IMR-90 (cell line): Measurements from ENCODE around the gene TRPM8. TPM values are rescaled to one million over a fixed set of nuclear protein-coding genes. Genes with fewer than 3 reads are reported as not detected.

ENCODE experiments used
- ATAC-seq: fragments of 200-7000 bp; cut with Tn5 transposase; 2 replicates; pipeline ENCODE4 v1.9.1; 2020; ENCODE audit warnings: low read depth, mild to moderate bottlenecking, moderate library complexity
- BruUV-seq: library from RNA; stranded (reverse); fragments of 400-500 nt; replicated peaks from 2 replicates; lab custom pipeline; 2021; lab: Mats Ljungman, UMichigan
- CTCF ChIA-PET: fragments of 300-600 bp; formaldehyde crosslinking; extraction: SDS; loops from one replicate; lab custom pipeline; 2021; ENCODE audit warnings: antibody characterized with exemption; lab: Yijun Ruan, JAX
- POLR2A ChIA-PET: fragments of 300-600 bp; sonication (Branson Sonifier 250); formaldehyde crosslinking; loops from one replicate; lab custom pipeline; 2022; ENCODE audit warnings: antibody characterized with exemption; ENCODE audit not compliant: unreplicated experiment; lab: Charles Lee
- DNase-seq: peaks from one replicate; pipeline ENCODE4 v3.0.0; 2013
- H2AFZ ChIP-seq: replicated peaks from 2 replicates; pipeline ENCODE3; 2013; ENCODE audit warnings: low read length, mild to moderate bottlenecking; ENCODE audit not compliant: poor library complexity
- H2AK5ac ChIP-seq: 2 replicates; pipeline ENCODE4 v1.6.1; 2013; ENCODE audit warnings: low read depth, low read length, inconsistent platforms
- H2AK9ac ChIP-seq: replicated peaks from 2 replicates; pipeline ENCODE3; 2013; ENCODE audit warnings: mild to moderate bottlenecking, low read depth, low read length, moderate library complexity; ENCODE audit not compliant: poor library complexity
- H2BK120ac ChIP-seq: 2 replicates; pipeline ENCODE4 v1.6.1; 2013; ENCODE audit warnings: low read depth, low read length, inconsistent platforms
- H2BK15ac ChIP-seq: 3 replicates; pipeline ENCODE4 v1.6.1; 2013; ENCODE audit warnings: low read depth, low read length, inconsistent platforms
- H2BK20ac ChIP-seq: 2 replicates; pipeline ENCODE4 v1.6.1; 2013; ENCODE audit warnings: low read depth, mild to moderate bottlenecking, inconsistent platforms, low read length, moderate library complexity
- H2BK5ac ChIP-seq: 2 replicates; pipeline ENCODE4 v1.6.1; 2013; ENCODE audit warnings: mild to moderate bottlenecking, low read depth, low read length, inconsistent platforms; ENCODE audit not compliant: poor library complexity, severe bottlenecking
- H3K14ac ChIP-seq: replicated peaks from 2 replicates; pipeline ENCODE4 v1.6.1; 2013; ENCODE audit warnings: low read depth, low read length, inconsistent platforms
- H3K18ac ChIP-seq: 2 replicates; pipeline ENCODE4 v1.6.1; 2013; ENCODE audit warnings: low read depth, low read length, control low read depth
- H3K23ac ChIP-seq: 2 replicates; pipeline ENCODE4 v1.6.1; 2013; ENCODE audit warnings: low read depth, low read length, inconsistent platforms
- H3K27ac ChIP-seq: 2 replicates; pipeline ENCODE4 v1.5.1; 2013; ENCODE audit warnings: mild to moderate bottlenecking, control low read depth, low read length; ENCODE audit not compliant: insufficient read depth
- H3K27me3 ChIP-seq: 2 replicates; pipeline ENCODE4 v1.6.1; 2013; ENCODE audit warnings: low read length; ENCODE audit not compliant: control insufficient read depth, insufficient read depth
- H3K36me3 ChIP-seq: 2 replicates; pipeline ENCODE4 v1.6.1; 2013; ENCODE audit warnings: low read length, mixed read lengths; ENCODE audit not compliant: control insufficient read depth, insufficient read depth
- H3K4ac ChIP-seq: 2 replicates; pipeline ENCODE4 v1.6.1; 2013; ENCODE audit warnings: low read depth, low read length, inconsistent platforms
- H3K4me1 ChIP-seq: 2 replicates; pipeline ENCODE4 v1.6.1; 2013; ENCODE audit warnings: low read length, mixed read lengths; ENCODE audit not compliant: control insufficient read depth, insufficient read depth
- H3K4me2 ChIP-seq: 2 replicates; pipeline ENCODE4 v1.6.1; 2013; ENCODE audit warnings: low read depth, mild to moderate bottlenecking, control low read depth, low read length, moderate library complexity
- H3K4me3 ChIP-seq: 2 replicates; pipeline ENCODE4 v1.5.1; 2013; ENCODE audit warnings: low read depth, mild to moderate bottlenecking, control low read depth, low read length, moderate library complexity; ENCODE audit not compliant: insufficient read depth
- H3K56ac ChIP-seq: 2 replicates; pipeline ENCODE4 v1.6.1; 2013; ENCODE audit warnings: low read length, inconsistent platforms; ENCODE audit not compliant: insufficient read depth; ENCODE audit errors: extremely low read depth
- H3K79me1 ChIP-seq, 2 experiments: 2 replicates each; pipeline ENCODE4 v1.6.1; 2013; ENCODE audit warnings: low read length in 2 of 2, inconsistent platforms in 1 of 2, low read depth in 1 of 2
- H3K9ac ChIP-seq: 2 replicates; pipeline ENCODE4 v1.6.1; 2013; ENCODE audit warnings: low read depth, low read length, control low read depth
- H3K9me1 ChIP-seq: 2 replicates; pipeline ENCODE4 v1.6.1; 2013; ENCODE audit warnings: low read length, inconsistent platforms; ENCODE audit not compliant: insufficient read depth
- H3K9me3 ChIP-seq: 2 replicates; pipeline ENCODE4 v1.6.1; 2013; ENCODE audit warnings: low read length; ENCODE audit not compliant: control insufficient read depth, insufficient read depth
- H4K20me1 ChIP-seq: 2 replicates; pipeline ENCODE4 v1.6.1; 2013; ENCODE audit warnings: low read length, inconsistent platforms; ENCODE audit not compliant: insufficient read depth
- H4K5ac ChIP-seq: 2 replicates; pipeline ENCODE4 v1.6.1; 2013; ENCODE audit warnings: mild to moderate bottlenecking, low read depth, low read length, control low read depth
- H4K8ac ChIP-seq, 2 experiments: 2 replicates each; pipeline ENCODE4 v1.6.1; 2013; ENCODE audit warnings: low read depth in 2 of 2, low read length in 2 of 2, control low read depth in 1 of 2, inconsistent platforms in 1 of 2
- H4K91ac ChIP-seq: 2 replicates; pipeline ENCODE4 v1.6.1; 2013; ENCODE audit warnings: low read depth, low read length, inconsistent platforms; ENCODE audit not compliant: insufficient read depth
- RAD21 ChIP-seq: IDR thresholded peaks from 2 replicates; pipeline ENCODE4 v1.6.1; 2012; ENCODE audit warnings: low read length, improper control_type of control experiment
- WGBS, 2 experiments: methylation state at CpG; one replicate each; pipeline versions ENCODE4 v1.1.5 to v1.1.7; 2013; ENCODE audit warnings: missing lambda C conversion rate in 2 of 2; ENCODE audit not compliant: insufficient read length in 1 of 2; ENCODE audit errors: extremely low coverage in 2 of 2; 5-methylcytosine and 5-hydroxymethylcytosine counted together
- dilution Hi-C: fragments of 300-500 bp; cut with HindIII; formaldehyde crosslinking; loops from one replicate; pipeline ENCODE4 v1.14.3; 2018; ENCODE audit warnings: low sequenced_read_pairs; ENCODE audit not compliant: unreplicated experiment
- in situ Hi-C: fragments of 300-500 bp; cut with MboI; formaldehyde crosslinking; loops from 3 replicates; pipeline ENCODE4 v1.14.3; 2019; ENCODE audit warnings: low sequenced_read_pairs, inconsistent platforms, mixed read lengths
- intact Hi-C: fragments of 100-400 bp; cut with micrococcal nuclease; formaldehyde crosslinking; loops from 2 replicates; pipeline ENCODE4 v1.10.0; 2022
- polyA plus RNA-seq, 3 experiments: library from polyadenylated mRNA; depleted of rRNA; stranded (reverse); fragments of >200 nt; gene quantifications; 2 replicates each; pipeline ENCODE4 v1.2.3, GENCODE V29; 2012; ENCODE audit warnings: low replicate concordance in 1 of 3
- total RNA-seq: library from RNA; depleted of rRNA; stranded (reverse); fragments of >200 nt; gene quantifications from 2 replicates; pipeline ENCODE4 v1.2.3, GENCODE V29; 2012

Gene TRPM8
- total and polyA plus RNA-seq, 2 of the 4 experiments (the other 2 are of a cell fraction): not detected

DNA sequence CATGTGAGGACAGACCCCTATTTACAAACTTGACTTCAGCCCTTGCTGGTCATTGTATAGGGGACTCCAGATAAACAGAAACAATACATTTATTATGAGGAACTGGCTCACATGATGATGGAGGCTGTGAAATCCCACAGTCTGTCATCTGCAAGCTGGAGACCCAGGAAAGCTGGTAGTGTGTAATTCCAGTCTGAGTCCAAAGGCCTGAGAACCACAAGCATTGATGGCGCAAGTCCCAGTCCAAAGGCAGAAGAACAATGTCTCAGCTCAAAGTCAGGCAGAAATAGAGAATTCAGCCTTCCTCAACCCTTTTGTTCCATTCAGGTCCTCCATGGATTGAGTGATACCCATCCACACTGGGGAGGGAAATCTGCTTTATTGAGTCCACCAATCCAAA, 105.3 kb downstream of the TRPM8 start:
- no peak overlapping the region for H4K8ac ChIP-seq
- H3K9me1 ChIP-seq: no peaks in the 10 kb centered on the region
- no peak overlapping the region for H2BK120ac ChIP-seq
- in situ Hi-C loops (no loop called here), dilution Hi-C loops (no loop called here), intact Hi-C loops (no loop called here)
- H2AFZ ChIP-seq: no peak overlapping the region
- no peaks in the 10 kb centered on the region for H3K79me1 ChIP-seq
- BruUV-seq: no TSS peak
- no peak overlapping the region for H2AK5ac ChIP-seq
- no peak overlapping the region for H3K27ac ChIP-seq
- H3K36me3 ChIP-seq: no peaks in the 10 kb centered on the region
- H2AK9ac ChIP-seq: no peak overlapping the region
- peaks cover 14% of the 10 kb centered on the region for H3K27me3 ChIP-seq
- CTCF ChIA-PET: no interaction called here
- H3K18ac ChIP-seq: no peak overlapping the region
- H3K9me3 ChIP-seq: no peaks in the 10 kb centered on the region
- H3K9ac ChIP-seq: no peak overlapping the region
- no peak overlapping the region for H4K91ac ChIP-seq
- TF ChIP-seq RAD21: no peak
- H4K20me1 ChIP-seq: no peaks in the 10 kb centered on the region
- H3K4me1 ChIP-seq: peaks cover 2% of the 10 kb centered on the region; the same call in 1 of the 2 replicates
- no peak overlapping the region for H4K5ac ChIP-seq
- H3K56ac ChIP-seq: no peak overlapping the region
- H3K4me2 ChIP-seq: no peak overlapping the region
- H3K4me3 ChIP-seq: no peak overlapping the region
- H3K23ac ChIP-seq: no peak overlapping the region
- no peak overlapping the region for H3K4ac ChIP-seq
- H2BK15ac ChIP-seq: no peak overlapping the region
- no peak for DNase-seq
- POLR2A ChIA-PET: no interaction called here
- WGBS, 2 experiments: no CpG with 5 or more reads among the region's 1 CpG
- no peak overlapping the region for H3K14ac ChIP-seq
- H2BK5ac ChIP-seq: no peak overlapping the region
- H2BK20ac ChIP-seq: no peak overlapping the region
- ATAC-seq: no peak
